G401 (cell line): ENCODE results near the gene RFX7. TPM values are rescaled to one million over a fixed set of nuclear protein-coding genes. Genes with fewer than 3 reads are reported as not detected.
A peak's percentile ranks its signal among the peaks of the same experiment; 100 is the strongest.
"Not testable (repeated sequence)": the region's sequence is repeated elsewhere in the genome, so short reads cannot be mapped to it uniquely, and the experiment has no call there.

ENCODE experiments used
- DNase-seq: peaks from one replicate; pipeline ENCODE4 v3.0.0-alpha.2; 2015; ENCODE audit warnings: low spot score
- in situ Hi-C: cut with HindIII; loops from 2 replicates; pipeline ENCODE4 v1.10.0; 2016; ENCODE audit warnings: low sequenced_read_pairs, mixed read lengths
- total RNA-seq: library from RNA; depleted of rRNA; stranded (reverse); fragments of >200 nt; shearing (Covaris generic); gene quantifications from 2 replicates; pipeline ENCODE4 v1.2.3, GENCODE V29; 2014

Gene RFX7
- total RNA-seq, 1 experiment from 2014 or later = 6.3 TPM

- in situ Hi-C loops = no loop called here
- no peak for DNase-seq
These were observed 31.6 kb downstream of the RFX7 start for GRCh38 chr15:56211960-56212550.

- DNase-seq = no peak
- in situ Hi-C loops = no loop called here
These were observed 32.6 kb downstream of the RFX7 start for GRCh38 chr15:56211064-56211463.

GRCh38 chr15:56208641-56209155, 35.0 kb downstream of the RFX7 start:
- in situ Hi-C loops = no loop called here
- DNase-seq = no peak

GRCh38 chr15:56208185-56208584, 35.5 kb downstream of the RFX7 start:
- in situ Hi-C loops = no loop called here
- DNase-seq = peak; percentile 20

- DNase-seq = no peak
- in situ Hi-C loops = no loop called here
These were observed 36.0 kb downstream of the RFX7 start for GRCh38 chr15:56207711-56208110.

GRCh38 chr15:56207092-56207491, 36.6 kb downstream of the RFX7 start:
- no peak for DNase-seq
- in situ Hi-C loops = no loop called here

GRCh38 chr15:56205061-56205876, 38.4 kb downstream of the RFX7 start:
- in situ Hi-C loops = no loop called here

GRCh38 chr15:56203312-56203922, 40.3 kb downstream of the RFX7 start:
- in situ Hi-C loops = not testable (repeated sequence)

More at GRCh38 chr15:56205061-56205876, 38.4 kb downstream of the RFX7 start:
- no peak for DNase-seq

GRCh38 chr15:56202701-56203100, 41.0 kb downstream of the RFX7 start:
- in situ Hi-C loops = no loop called here

More at GRCh38 chr15:56203312-56203922, 40.3 kb downstream of the RFX7 start:
- DNase-seq = not testable (repeated sequence)

GRCh38 chr15:56199038-56199437, 44.6 kb downstream of the RFX7 start:
- in situ Hi-C loops = no loop called here
- DNase-seq = no peak

More at GRCh38 chr15:56202701-56203100, 41.0 kb downstream of the RFX7 start:
- DNase-seq = no peak

- in situ Hi-C loops = no loop called here
These were observed 49.6 kb downstream of the RFX7 start for GRCh38 chr15:56194035-56194434.

GRCh38 chr15:56192659-56193442, 50.8 kb downstream of the RFX7 start:
- in situ Hi-C loops = no loop called here
- DNase-seq = no peak

More at GRCh38 chr15:56194035-56194434, 49.6 kb downstream of the RFX7 start:
- no peak for DNase-seq

GRCh38 chr15:56187665-56188064, 56.0 kb downstream of the RFX7 start:
- no peak for DNase-seq
- in situ Hi-C loops = no loop called here

- no peak for DNase-seq
- in situ Hi-C loops = no loop called here
These were observed 57.7 kb downstream of the RFX7 start for GRCh38 chr15:56185980-56186379.

- in situ Hi-C loops = no loop called here
- DNase-seq = no peak
These were observed 59.2 kb downstream of the RFX7 start for GRCh38 chr15:56184516-56184915.

GRCh38 chr15:56180851-56181250, 62.8 kb downstream of the RFX7 start:
- no peak for DNase-seq
- in situ Hi-C loops = no loop called here

GRCh38 chr15:56176996-56177395, 66.7 kb downstream of the RFX7 start:
- DNase-seq = no peak
- in situ Hi-C loops = no loop called here

- in situ Hi-C loops = no loop called here
- DNase-seq = no peak
These were observed 67.9 kb downstream of the RFX7 start for GRCh38 chr15:56175788-56176187.

GRCh38 chr15:56174649-56175048, 69.0 kb downstream of the RFX7 start:
- no peak for DNase-seq
- in situ Hi-C loops = no loop called here
